Amygdala (tissue), 56 donors: ENCODE measurements around the gene CCNL2.
A peak's percentile ranks its signal among the peaks of the same experiment; 100 is the strongest.

Source experiments
- DNase-seq, 56 donors: peaks; one replicate each; lab custom pipeline; 2025; lab: John Stamatoyannopoulos, UW

CCNL2 gene

GRCh38 chr1:1360506-1361169 lies 38.5 kb downstream of the CCNL2 start:
- DNase-seq = peak in 2 of 56 donors; percentile 14

GRCh38 chr1:1359664-1360468 lies 39.3 kb downstream of the CCNL2 start:
- no peak for DNase-seq

GRCh38 chr1:1359308-1359663 lies 39.8 kb downstream of the CCNL2 start:
- DNase-seq = no peak

GRCh38 chr1:1358433-1359271 lies 40.5 kb downstream of the CCNL2 start, which contains the start of gene MXRA8:
MXRA8 (minus strand) TSS chr1:1358555; CDS start chr1:1358504, 51 bp downstream.
- peak in 9 of 56 donors; percentile 17 to 58 (median 28) for DNase-seq

- peak in 1 of 56 donors; percentile 38 for DNase-seq
These were observed 41.2 kb downstream of the CCNL2 start for GRCh38 chr1:1357871-1358432.

GRCh38 chr1:1356796-1357401 lies 42.2 kb downstream of the CCNL2 start:
- no peak for DNase-seq

- no peak for DNase-seq
These were observed 42.9 kb downstream of the CCNL2 start for GRCh38 chr1:1356166-1356795.

- peak in 6 of 56 donors; percentile 7 to 50 (median 40) for DNase-seq
These were observed 43.7 kb downstream of the CCNL2 start for GRCh38 chr1:1355416-1355815.

- no peak for DNase-seq
These were observed 44.6 kb downstream of the CCNL2 start for GRCh38 chr1:1354271-1355247.

- no peak for DNase-seq
These were observed 45.6 kb downstream of the CCNL2 start for GRCh38 chr1:1353389-1354151.

- no peak for DNase-seq
These were observed 46.2 kb downstream of the CCNL2 start for GRCh38 chr1:1352786-1353388.

- no peak for DNase-seq
These were observed 47.4 kb downstream of the CCNL2 start for GRCh38 chr1:1351511-1352427.

GRCh38 chr1:1349256-1350012 lies 49.7 kb downstream of the CCNL2 start, which contains the start of gene DVL1:
DVL1 (minus strand) TSS chr1:1349418; CDS start chr1:1349065, 353 bp downstream.
- DNase-seq = peak in 31 of 56 donors; percentile 31 to 80 (median 58)

- DNase-seq = peak in 1 of 56 donors; percentile 56
These were observed 50.5 kb downstream of the CCNL2 start for GRCh38 chr1:1348420-1349255.
